ENCODE measurements around the gene DGKB. TPM values are rescaled to one million over a fixed set of nuclear protein-coding genes. Genes with fewer than 3 reads are reported as not detected.
A peak's percentile ranks its signal among the peaks of the same experiment; 100 is the strongest.

DGKB gene
- total and polyA plus RNA-seq, 2 of the 8 experiments (the other 6 are each of a cell fraction or from before 2014, with no cell fraction given) = 1.9 to 2.6 TPM

GRCh38 chr7:14271441-14271840 is 631.1 kb downstream of the DGKB start:
- FAIRE-seq = no peak
- no peak for TF ChIP-seq EGR1 (IDR thresholded peaks at IDR 0.05; ENCODE audit: borderline replicate concordance, low read depth, low read length)
- TF ChIP-seq POU5F1 (IDR thresholded peaks at IDR 0.05; ENCODE audit: low read depth, low read length) = no peak
- no peak for TF ChIP-seq FOSL1 (IDR thresholded peaks at IDR 0.05; ENCODE audit: insufficient read depth, low read depth, low read length)
- no peak for TF ChIP-seq JUN (IDR thresholded peaks at IDR 0.05; ENCODE audit: low read depth, low read length)
- no peak for TF ChIP-seq EP300 (IDR thresholded peaks at IDR 0.05; ENCODE audit: borderline replicate concordance in 1 of 2, low read depth in 2 of 2, low read length in 2 of 2)
- TF ChIP-seq E2F6 (IDR thresholded peaks at IDR 0.05) = no peak
- no peak for TF ChIP-seq SAP30 (IDR thresholded peaks at IDR 0.05; ENCODE audit: insufficient read depth, insufficient replicate concordance, low read length)
- TF ChIP-seq SIRT6 (IDR thresholded peaks at IDR 0.05; ENCODE audit: low read length) = no peak
- no peak for TF ChIP-seq HDAC2 (IDR thresholded peaks at IDR 0.05; ENCODE audit: borderline replicate concordance in 1 of 2, low read depth in 2 of 2, low read length in 2 of 2)
- TF ChIP-seq SP4 (IDR thresholded peaks at IDR 0.05; ENCODE audit: low read length) = no peak
- TF ChIP-seq PHF8 (conservative IDR thresholded peaks at IDR 0.05; ENCODE audit: low read depth, low read length) = no peak
- no peak for TF ChIP-seq BRCA1 (IDR thresholded peaks at IDR 0.05; ENCODE audit: low read depth, low read length)
- TF ChIP-seq GABPA (IDR thresholded peaks at IDR 0.05; ENCODE audit: borderline replicate concordance, insufficient read depth, low read length) = no peak

More at GRCh38 chr7:14271441-14271840, 631.1 kb downstream of the DGKB start:
- H3K9me3 ChIP-seq (ENCODE audit: insufficient read depth in 2 of 2, low read depth in 1 of 2, low read length in 1 of 2) = no peaks in the 10 kb centered on the region
- H3K27me3 ChIP-seq (replicated peaks in 1 of 4; ENCODE audit: control insufficient read depth in 3 of 4, extremely low read depth in 1 of 4, insufficient read depth in 3 of 4, low read length in 3 of 4) = no peaks in the 10 kb centered on the region
- H3K4me3 ChIP-seq (ENCODE audit: extremely low read depth in 1 of 4, insufficient read depth in 2 of 4, low read depth in 3 of 4, low read length in 4 of 4) = no peak overlapping the region
- WGBS, 2 experiments (ENCODE audit: extremely low coverage in 1 of 2, insufficient coverage in 1 of 2, insufficient read length in 1 of 2, insufficient replicate concordance in 2 of 2, low coverage in 1 of 2, low lambda C conversion rate in 2 of 2, missing lambda C conversion rate in 1 of 2) = 76% methylated on average over 3 of the region's 3 CpGs; no CpG with 5 or more reads in 1 of the 2 experiments
- no peak overlapping the region for H3K4me2 ChIP-seq (ENCODE audit: insufficient read depth in 1 of 2, low read depth in 2 of 2, low read length in 2 of 2)
- H3K79me1 ChIP-seq (ENCODE audit: low read depth, low read length) = no peaks in the 10 kb centered on the region
- H2AFZ ChIP-seq (ENCODE audit: low read length) = peak overlapping the region; percentile 6; the same call in 1 of the 2 replicates
- no peak overlapping the region for H3K4ac ChIP-seq (replicated peaks; ENCODE audit: insufficient read length, low read depth, low read length)
- no peak overlapping the region for H3K27ac ChIP-seq (ENCODE audit: low read depth, low read length)
- CTCF ChIA-PET (ENCODE audit: partially characterized antibody) = no interaction called here
- H3K14ac ChIP-seq (ENCODE audit: insufficient read length) = no peak overlapping the region
- no peak overlapping the region; a peak in 1 of 7 replicates for H3K9ac ChIP-seq (replicated peaks in 1 of 4; ENCODE audit: extremely low read depth in 1 of 4, low read depth in 3 of 4, low read length in 3 of 4)
- H3K23me2 ChIP-seq (ENCODE audit: low read depth, low read length) = no peaks in the 10 kb centered on the region; the same call in 1 of the 2 replicates
- POLR2A ChIA-PET (ENCODE audit: partially characterized antibody) = no interaction called here
- H2BK120ac ChIP-seq (replicated peaks; ENCODE audit: low read depth, low read length) = no peak overlapping the region
- H3K36me3 ChIP-seq (ENCODE audit: control insufficient read depth in 2 of 4, insufficient read depth in 4 of 4, low read length in 3 of 4) = no peaks in the 10 kb centered on the region
- no peak overlapping the region for H2BK12ac ChIP-seq (ENCODE audit: low read depth, low read length)
- no peak overlapping the region for H3K18ac ChIP-seq (ENCODE audit: extremely low read depth, low read length)
- DNase-seq (ENCODE audit: low read depth in 1 of 2, low spot score in 2 of 2) = no peak
- H2AK5ac ChIP-seq (ENCODE audit: low read depth, low read length) = no peak overlapping the region
- no peak overlapping the region for H4K5ac ChIP-seq (ENCODE audit: insufficient read length, low read depth, low read length)
- no peak overlapping the region for H2BK5ac ChIP-seq (ENCODE audit: low read depth, low read length)
- no peak overlapping the region for H4K91ac ChIP-seq (replicated peaks; ENCODE audit: insufficient read length, low read length)
- no peaks in the 10 kb centered on the region for H4K20me1 ChIP-seq (replicated peaks in 1 of 2; ENCODE audit: control insufficient read depth in 1 of 2, insufficient read depth in 2 of 2, low read length in 2 of 2)
- H3K4me1 ChIP-seq (replicated peaks in 1 of 4; ENCODE audit: control insufficient read depth in 3 of 4, insufficient read depth in 4 of 4, low read length in 3 of 4) = peaks cover 0 to 7% (median 2%) of the 10 kb centered on the region in 4 experiments; a peak in 2 of 7 replicates
- H3K56ac ChIP-seq (replicated peaks; ENCODE audit: insufficient read length, low read depth, low read length) = no peak overlapping the region
- H3K23ac ChIP-seq (ENCODE audit: insufficient read length) = no peak overlapping the region
- H2BK15ac ChIP-seq (ENCODE audit: low read length) = no peak overlapping the region
- H2BK20ac ChIP-seq (ENCODE audit: low read length) = no peak overlapping the region
- H3K79me2 ChIP-seq (ENCODE audit: control insufficient read depth in 1 of 2, insufficient read depth in 2 of 2, low read length in 2 of 2) = no peaks in the 10 kb centered on the region
- H4K8ac ChIP-seq (ENCODE audit: extremely low read depth, insufficient read depth, low read length) = no peak overlapping the region

All from H1 (cell line).